H1 (cell line): ENCODE data around the gene DCAF4L1. TPM values are rescaled to one million over a fixed set of nuclear protein-coding genes. Genes with fewer than 3 reads are reported as not detected.

Experiments
- CTCF ChIA-PET: fragments of 300-600 bp; sonication (Branson Sonifier 250); formaldehyde crosslinking; loops from one replicate; lab custom pipeline; 2021; ENCODE audit not compliant: partially characterized antibody; lab: Charles Lee
- POLR2A ChIA-PET: fragments of 300-600 bp; sonication (Branson Sonifier 250); formaldehyde crosslinking; loops from one replicate; lab custom pipeline; 2021; ENCODE audit warnings: inconsistent platforms; ENCODE audit not compliant: partially characterized antibody; lab: Charles Lee
- DNase-seq, 2 experiments: peaks; one replicate each; pipeline versions ENCODE4 v3.0.0 to v3.0.0-alpha.2; 2010 to 2022; ENCODE audit warnings: low spot score in 2 of 2, low read depth in 1 of 2, mixed read lengths in 1 of 2
- FAIRE-seq: peaks from 2 replicates; lab custom pipeline; 2011; peaks lifted over from hg19 to GRCh38; lab: Jason Lieb, UNC
- H2AFZ ChIP-seq: 2 replicates; pipeline ENCODE4 v1.8.1; 2012; ENCODE audit warnings: low read length, inconsistent platforms
- H2AK5ac ChIP-seq: 2 replicates; pipeline ENCODE4 v1.6.1; 2013; ENCODE audit warnings: low read depth, low read length
- H2BK120ac ChIP-seq: replicated peaks from 2 replicates; pipeline ENCODE3; 2013; ENCODE audit warnings: low read depth, low read length, inconsistent platforms
- H2BK12ac ChIP-seq: 2 replicates; pipeline ENCODE4 v1.6.1; 2013; ENCODE audit warnings: low read depth, low read length
- H2BK15ac ChIP-seq: 2 replicates; pipeline ENCODE4 v1.6.1; 2013; ENCODE audit warnings: low read length
- H2BK20ac ChIP-seq: 2 replicates; pipeline ENCODE4 v1.6.1; 2013; ENCODE audit warnings: low read length
- H2BK5ac ChIP-seq: 2 replicates; pipeline ENCODE4 v1.6.1; 2013; ENCODE audit warnings: low read depth, low read length
- H3K14ac ChIP-seq: 2 replicates; pipeline ENCODE4 v1.6.1; 2013; ENCODE audit warnings: inconsistent platforms; ENCODE audit not compliant: insufficient read length
- H3K18ac ChIP-seq: 2 replicates; pipeline ENCODE4 v1.6.1; 2013; ENCODE audit warnings: low read length; ENCODE audit errors: extremely low read depth
- H3K23ac ChIP-seq: 2 replicates; pipeline ENCODE4 v1.6.1; 2013; ENCODE audit warnings: inconsistent platforms; ENCODE audit not compliant: insufficient read length
- H3K23me2 ChIP-seq: 2 replicates; pipeline ENCODE4 v1.6.1; 2013; ENCODE audit warnings: low read depth, low read length
- H3K27ac ChIP-seq: 2 replicates; pipeline ENCODE4 v1.6.1; 2011; ENCODE audit warnings: low read depth, low read length, inconsistent platforms
- H3K27me3 ChIP-seq, 4 experiments: replicated peaks in 1 of 4; 1 replicate in 1 of 4; 2 replicates in 3 of 4; pipeline versions ENCODE4 v1.6.1 to v1.8.1; 2011 to 2013; ENCODE audit warnings: low read length in 3 of 4, mild to moderate bottlenecking in 3 of 4, inconsistent platforms in 2 of 4, mixed read lengths in 2 of 4, moderate library complexity in 1 of 4; ENCODE audit not compliant: control insufficient read depth in 3 of 4, insufficient read depth in 3 of 4; ENCODE audit errors: extremely low read depth in 1 of 4
- H3K36me3 ChIP-seq, 4 experiments: 2 replicates each; pipeline versions ENCODE4 v1.6.1 to v1.8.1; 2011 to 2013; ENCODE audit warnings: mild to moderate bottlenecking in 4 of 4, low read length in 3 of 4, moderate library complexity in 2 of 4, control low read depth in 1 of 4, inconsistent platforms in 1 of 4; ENCODE audit not compliant: insufficient read depth in 4 of 4, control insufficient read depth in 2 of 4
- H3K4ac ChIP-seq: replicated peaks from 2 replicates; pipeline ENCODE3; 2013; ENCODE audit warnings: low read length, low read depth, mixed read lengths, inconsistent platforms; ENCODE audit not compliant: insufficient read length
- H3K4me1 ChIP-seq, 4 experiments: replicated peaks in 1 of 4; 1 replicate in 1 of 4; 2 replicates in 3 of 4; pipeline versions ENCODE4 v1.6.1 to v1.8.1; 2011 to 2013; ENCODE audit warnings: low read length in 3 of 4, inconsistent platforms in 2 of 4, mixed read lengths in 1 of 4; ENCODE audit not compliant: insufficient read depth in 4 of 4, control insufficient read depth in 3 of 4
- H3K4me2 ChIP-seq, 2 experiments: 2 replicates each; pipeline versions ENCODE4 v1.6.1 to v1.8.1; 2011 to 2013; ENCODE audit warnings: low read depth in 2 of 2, low read length in 2 of 2, control low read depth in 1 of 2, inconsistent platforms in 1 of 2, mild to moderate bottlenecking in 1 of 2; ENCODE audit not compliant: insufficient read depth in 1 of 2
- H3K4me3 ChIP-seq, 4 experiments: fragments of 200-600, 300-600 bp in 1 of 4; sonication (generic), shearing (Covaris generic), sonication (Bioruptor Twin) in 1 of 4; 2 replicates each; pipeline versions ENCODE4 v1.5.1 to v1.8.1; 2011 to 2016; ENCODE audit warnings: low read length in 4 of 4, low read depth in 3 of 4, control low read depth in 2 of 4, inconsistent platforms in 2 of 4, mild to moderate bottlenecking in 2 of 4, mixed read lengths in 1 of 4, moderate library complexity in 1 of 4; ENCODE audit not compliant: insufficient read depth in 2 of 4; ENCODE audit errors: extremely low read depth in 1 of 4
- H3K56ac ChIP-seq: replicated peaks from 2 replicates; pipeline ENCODE3; 2013; ENCODE audit warnings: low read depth, mild to moderate bottlenecking, mixed read lengths, low read length, inconsistent platforms; ENCODE audit not compliant: insufficient read length
- H3K79me1 ChIP-seq: 2 replicates; pipeline ENCODE4 v1.6.1; 2013; ENCODE audit warnings: low read depth, low read length, control low read depth
- H3K79me2 ChIP-seq, 2 experiments: 2 replicates each; pipeline versions ENCODE4 v1.6.1 to v1.8.1; 2012 to 2013; ENCODE audit warnings: low read length in 2 of 2, mild to moderate bottlenecking in 2 of 2, inconsistent platforms in 1 of 2; ENCODE audit not compliant: insufficient read depth in 2 of 2, control insufficient read depth in 1 of 2
- H3K9ac ChIP-seq, 4 experiments: replicated peaks in 1 of 4; 1 replicate in 1 of 4; 2 replicates in 3 of 4; pipeline versions ENCODE4 v1.6.1 to v1.8.1; 2011 to 2013; ENCODE audit warnings: low read depth in 3 of 4, low read length in 3 of 4, control low read depth in 2 of 4, mild to moderate bottlenecking in 2 of 4, moderate library complexity in 2 of 4, inconsistent platforms in 1 of 4; ENCODE audit errors: extremely low read depth in 1 of 4
- H3K9me3 ChIP-seq, 2 experiments: 2 replicates each; pipeline versions ENCODE4 v1.6.1 to v1.8.1; 2012 to 2013; ENCODE audit warnings: mild to moderate bottlenecking in 2 of 2, moderate library complexity in 2 of 2, control low read depth in 1 of 2, inconsistent platforms in 1 of 2, low read depth in 1 of 2, low read length in 1 of 2, mixed read lengths in 1 of 2; ENCODE audit not compliant: insufficient read depth in 2 of 2
- H4K20me1 ChIP-seq, 2 experiments: replicated peaks in 1 of 2; 2 replicates each; pipeline versions ENCODE3 to v1.8.1; 2011 to 2013; ENCODE audit warnings: inconsistent platforms in 2 of 2, low read length in 2 of 2, mild to moderate bottlenecking in 1 of 2; ENCODE audit not compliant: insufficient read depth in 2 of 2, control insufficient read depth in 1 of 2
- H4K5ac ChIP-seq: 2 replicates; pipeline ENCODE4 v1.6.1; 2013; ENCODE audit warnings: low read length, low read depth, mixed read lengths, inconsistent platforms; ENCODE audit not compliant: insufficient read length
- H4K8ac ChIP-seq: 2 replicates; pipeline ENCODE4 v1.8.0; 2013; ENCODE audit warnings: mild to moderate bottlenecking, moderate library complexity, low read length, inconsistent platforms; ENCODE audit not compliant: insufficient read depth; ENCODE audit errors: extremely low read depth
- H4K91ac ChIP-seq: replicated peaks from 2 replicates; pipeline ENCODE3; 2013; ENCODE audit warnings: low read length, mixed read lengths, inconsistent platforms; ENCODE audit not compliant: insufficient read length
- PHF8 ChIP-seq: fragments of 200-600 bp; sonication (generic); conservative IDR thresholded peaks from 2 replicates; pipeline ENCODE4 v1.7.1; 2012; ENCODE audit warnings: low read depth, mild to moderate bottlenecking, inconsistent platforms, low read length, moderate library complexity
- SAP30 ChIP-seq: fragments of 300-600 bp; sonication (generic); IDR thresholded peaks from 2 replicates; pipeline ENCODE4 v1.7.1; 2012; ENCODE audit warnings: low read length, moderate library complexity, mild to moderate bottlenecking, inconsistent platforms; ENCODE audit not compliant: insufficient read depth, insufficient replicate concordance
- WGBS, 2 experiments: shearing (Covaris generic) in 1 of 2; methylation state at CpG; one replicate each; pipeline versions ENCODE4 v1.1.6 to v1.1.7; 2013 to 2015; ENCODE audit warnings: low lambda C conversion rate in 2 of 2, mixed read lengths in 2 of 2, inconsistent platforms in 1 of 2, low coverage in 1 of 2, missing lambda C conversion rate in 1 of 2; ENCODE audit not compliant: insufficient replicate concordance in 2 of 2, insufficient coverage in 1 of 2, insufficient read length in 1 of 2; ENCODE audit errors: extremely low coverage in 1 of 2, missing lambda C conversion rate in 1 of 2; 5-methylcytosine and 5-hydroxymethylcytosine counted together
- polyA plus RNA-seq, 7 experiments: library from polyadenylated mRNA; depleted of rRNA in 3 of 7; stranded (reverse) in 5 of 7; unstranded in 2 of 7; fragments of >200 nt in 5 of 7; fragments of 200-250 nt in 2 of 7; gene quantifications; 1 replicate in 5 of 7; 2 replicates in 1 of 7; 4 replicates in 1 of 7; pipeline versions ENCODE4 v1.2.1 to v1.2.3, GENCODE V29; 2011 to 2013; ENCODE audit warnings: missing spikeins in 2 of 7, mixed read lengths in 2 of 7
- total RNA-seq: library from RNA; stranded (reverse); fragmentation: NEBNext Ultra II Directional; extraction: Animal tissue kit (Norgen Biotek cat#: 25700); gene quantifications from 2 replicates; pipeline ENCODE4 v1.2.1, GENCODE V29; 2021

The DCAF4L1 gene
- total and polyA plus RNA-seq, 2 of the 8 experiments (the other 6 are each of a cell fraction or from before 2014, with no cell fraction given), result 0.06 to 0.15 TPM

- CTCF ChIA-PET, result interaction anchor here (0.8 to 1.3 kb wide), 2 partner anchors 20 to 23 kb away, joined by 3 read pairs; no protein-coding TSS in a partner anchor
Measured at GRCh38 chr4:41989994-41990364, 8.4 kb downstream of the DCAF4L1 start.

More at GRCh38 chr4:41989994-41990364, 8.4 kb downstream of the DCAF4L1 start:
- no peak overlapping the region for H4K91ac ChIP-seq
- H4K20me1 ChIP-seq, result no peaks in the 10 kb centered on the region
- H3K4ac ChIP-seq, result no peak overlapping the region
- H3K79me1 ChIP-seq, result no peaks in the 10 kb centered on the region; the same call in 1 of the 2 replicates
- H3K9me3 ChIP-seq, result no peaks in the 10 kb centered on the region
- peak overlapping the region; percentile 86; the same call in 1 of the 2 replicates for H2BK5ac ChIP-seq
- H3K23ac ChIP-seq, result no peak overlapping the region
- peaks cover 3 to 46% of the 10 kb centered on the region in 2 experiments for H3K79me2 ChIP-seq
- H3K36me3 ChIP-seq, result no peaks in the 10 kb centered on the region
- H3K27me3 ChIP-seq, result no peaks in the 10 kb centered on the region
- H2AFZ ChIP-seq, result peak overlapping the region; percentile 54; the same call in 1 of the 2 replicates
- 1% methylated on average over 12 of the region's 12 CpGs; no CpG with 5 or more reads in 1 of the 2 experiments for WGBS, 2 experiments
- TF ChIP-seq PHF8 (no peak), SAP30 (peak; percentile 46)
- no peak overlapping the region for H3K14ac ChIP-seq
- peak; percentile 69 for FAIRE-seq
- H3K23me2 ChIP-seq, result peaks cover 9% of the 10 kb centered on the region
- H2BK15ac ChIP-seq, result no peak overlapping the region; the same call in 1 of the 2 replicates
- POLR2A ChIA-PET, result interaction anchor here (0.6 to 1.6 kb wide), 5 partner anchors 11 to 29 kb away, joined by 3 to 5 read pairs (median 5); no protein-coding TSS in a partner anchor
- H3K4me1 ChIP-seq, result peaks cover 2 to 13% (median 7%) of the 10 kb centered on the region in 4 experiments; a peak in 6 of 7 replicates
- no peak overlapping the region for H2BK120ac ChIP-seq
- H3K27ac ChIP-seq, result peak overlapping the region; percentile 84; the same call in 1 of the 2 replicates
- H2AK5ac ChIP-seq, result no peak overlapping the region
- peak overlapping the region; percentile 12; the same call in 1 of the 2 replicates for H2BK12ac ChIP-seq
- H2BK20ac ChIP-seq, result no peak overlapping the region
- peak overlapping the region; percentile 69 to 89 (median 78) for H3K9ac ChIP-seq
- no peak overlapping the region; the same call in 1 of the 2 replicates for H3K18ac ChIP-seq
- DNase-seq, result no peak
- H4K8ac ChIP-seq, result no peak overlapping the region
- peak overlapping the region; percentile 67 for H4K5ac ChIP-seq
- H3K4me2 ChIP-seq, result peak overlapping the region; percentile 86 to 90
- H3K56ac ChIP-seq, result no peak overlapping the region
- H3K4me3 ChIP-seq, result peak overlapping the region; percentile 64 to 96 (median 95)
